Measurements from ENCODE around the gene THAP12. TPM values are rescaled to one million over a fixed set of nuclear protein-coding genes. Genes with fewer than 3 reads are reported as not detected.
A peak's percentile ranks its signal among the peaks of the same experiment; 100 is the strongest.

The THAP12 gene
- total RNA-seq, 1 experiment from 2014 or later = 102 TPM

- CTCF ChIA-PET = interaction anchor here (0.6 to 9.1 kb wide), 22 partner anchors 8 to 756 kb away, joined by 3 to 170 read pairs (median 4); partner anchors contain the start of gene WNT11
- POLR2A ChIA-PET = interaction anchor here (0.7 kb wide), 1 partner anchor 111 kb away, joined by 4 read pairs; no protein-coding TSS in a partner anchor
- Mint-ChIP-seq H3K4me3 (ENCODE audit: unreplicated experiment) (no peak overlapping the region), H3K4me1 (ENCODE audit: low read depth, unreplicated experiment) (no peaks in the 10 kb centered on the region), H3K36me3 (ENCODE audit: insufficient read depth, unreplicated experiment) (no peaks in the 10 kb centered on the region), H3K9me3 (ENCODE audit: unreplicated experiment) (no peaks in the 10 kb centered on the region), H3K27ac (ENCODE audit: unreplicated experiment) (no peak overlapping the region), H3K27me3 (ENCODE audit: insufficient read depth, unreplicated experiment) (no peaks in the 10 kb centered on the region)
- Histone ChIP-seq H3K36me3 (ENCODE audit: control insufficient read depth, insufficient read depth, low read length) (no peaks in the 10 kb centered on the region), H3K4me3 (ENCODE audit: low read depth, low read length) (no peak overlapping the region), H3K9me3 (no peaks in the 10 kb centered on the region), H3K4me1 (peaks cover 12% of the 10 kb centered on the region), H3K27me3 (replicated peaks; ENCODE audit: control insufficient read depth, insufficient read depth, low read length) (no peaks in the 10 kb centered on the region)
- intact Hi-C loops (cut with micrococcal nuclease; ENCODE audit: unreplicated experiment) = loop anchor here (1.0 to 2.0 kb wide), 5 partner anchors 84 to 516 kb away; no protein-coding TSS in a partner anchor
- BruUV-seq (replicated peaks) = no TSS peak
- TF ChIP-seq CTCF (IDR thresholded peaks at IDR 0.05; ENCODE audit: insufficient read depth in 1 of 2, low read depth in 1 of 2, low read length in 1 of 2, severe bottlenecking in 1 of 2, unreplicated experiment in 1 of 2) = peak; percentile 99
- DNase-seq = peak; percentile 90 to 94
Measured at GRCh38 chr11:76318744-76319384, 62.1 kb downstream of the THAP12 start.

- H3K4me3 ChIP-seq (ENCODE audit: low read depth, low read length) = no peak overlapping the region
- H3K4me3 Mint-ChIP-seq (ENCODE audit: unreplicated experiment) = no peak overlapping the region
- no peaks in the 10 kb centered on the region for H3K27me3 ChIP-seq (replicated peaks; ENCODE audit: control insufficient read depth, insufficient read depth, low read length)
- ChIA-PET POLR2A (no interaction called here), CTCF (interaction anchor here (0.6 to 9.1 kb wide), 6 partner anchors 34 to 439 kb away, joined by 3 to 170 read pairs (median 4); partner anchors contain the start of gene WNT11)
- no peaks in the 10 kb centered on the region for H3K36me3 Mint-ChIP-seq (ENCODE audit: insufficient read depth, unreplicated experiment)
- H3K4me1 Mint-ChIP-seq (ENCODE audit: low read depth, unreplicated experiment) = no peaks in the 10 kb centered on the region
- no peaks in the 10 kb centered on the region for H3K9me3 Mint-ChIP-seq (ENCODE audit: unreplicated experiment)
- no peaks in the 10 kb centered on the region for H3K27me3 Mint-ChIP-seq (ENCODE audit: insufficient read depth, unreplicated experiment)
- no peak for TF ChIP-seq CTCF (IDR thresholded peaks at IDR 0.05; ENCODE audit: insufficient read depth in 1 of 2, low read depth in 1 of 2, low read length in 1 of 2, severe bottlenecking in 1 of 2, unreplicated experiment in 1 of 2)
- H3K4me1 ChIP-seq = peaks cover 1% of the 10 kb centered on the region
- no peaks in the 10 kb centered on the region for H3K36me3 ChIP-seq (ENCODE audit: control insufficient read depth, insufficient read depth, low read length)
- no peaks in the 10 kb centered on the region for H3K9me3 ChIP-seq
- intact Hi-C loops (cut with micrococcal nuclease; ENCODE audit: unreplicated experiment) = no loop called here
- no peak for DNase-seq
- H3K27ac Mint-ChIP-seq (ENCODE audit: unreplicated experiment) = no peak overlapping the region
- no TSS peak for BruUV-seq (replicated peaks)
Measured at GRCh38 chr11:76317296-76317695, 63.6 kb downstream of the THAP12 start.

GRCh38 chr11:76316726-76317125 is 64.2 kb downstream of the THAP12 start:
- intact Hi-C loops (cut with micrococcal nuclease; ENCODE audit: unreplicated experiment) = no loop called here
- Mint-ChIP-seq H3K27me3 (ENCODE audit: insufficient read depth, unreplicated experiment) (no peaks in the 10 kb centered on the region), H3K4me3 (ENCODE audit: unreplicated experiment) (no peak overlapping the region), H3K27ac (ENCODE audit: unreplicated experiment) (no peak overlapping the region), H3K4me1 (ENCODE audit: low read depth, unreplicated experiment) (no peaks in the 10 kb centered on the region), H3K9me3 (ENCODE audit: unreplicated experiment) (no peaks in the 10 kb centered on the region), H3K36me3 (ENCODE audit: insufficient read depth, unreplicated experiment) (no peaks in the 10 kb centered on the region)
- no peaks in the 10 kb centered on the region for H3K9me3 ChIP-seq
- no peaks in the 10 kb centered on the region for H3K36me3 ChIP-seq (ENCODE audit: control insufficient read depth, insufficient read depth, low read length)
- ChIA-PET POLR2A (no interaction called here), CTCF (interaction anchor here (0.6 to 9.1 kb wide), 4 partner anchors 33 to 1197 kb away, joined by 3 to 170 read pairs (median 4); partner anchors contain the start of gene WNT11)
- H3K27me3 ChIP-seq (replicated peaks; ENCODE audit: control insufficient read depth, insufficient read depth, low read length) = no peaks in the 10 kb centered on the region
- BruUV-seq (replicated peaks) = no TSS peak
- no peak for DNase-seq
- H3K4me3 ChIP-seq (ENCODE audit: low read depth, low read length) = no peak overlapping the region
- H3K4me1 ChIP-seq = no peaks in the 10 kb centered on the region
- no peak for TF ChIP-seq CTCF (IDR thresholded peaks at IDR 0.05; ENCODE audit: insufficient read depth in 1 of 2, low read depth in 1 of 2, low read length in 1 of 2, severe bottlenecking in 1 of 2, unreplicated experiment in 1 of 2)
